ENCODE measurements around the gene GPX8. TPM values are rescaled to one million over a fixed set of nuclear protein-coding genes. Genes with fewer than 3 reads are reported as not detected.

GPX8 gene
- total RNA-seq, result 38.3 TPM

GRCh38 chr5:55159763-55160492 lies at the start of gene GPX8:
Gene GPX8, plus strand, starts transcription at chr5:55160171. Its CDS starts 22 bp downstream, at chr5:55160193.

GRCh38 chr5:55172937-55173686 lies 13.1 kb downstream of the GPX8 start, which contains the start of gene CDC20B:
Gene CDC20B, minus strand, starts transcription at chr5:55173177. Its CDS starts 177 bp downstream, at chr5:55173000.

Small RNAs within 50 kb of the gene (small RNA-seq; reads per million reads assigned to genes)
- 0.49 reads per million, percentile 60 among the genes with 10 or more reads in this experiment for gene MIR449A (ENCODE audit: low replicate concordance)
- gene MIR449B (ENCODE audit: low replicate concordance), result not detected
- 0.86 reads per million, percentile 79 among the genes with 10 or more reads in this experiment for gene MIR449C (ENCODE audit: low replicate concordance)

Other genes with a start within 250 kb of the GPX8 start
- 17.0 TPM for gene ESM1, start 174.6 kb upstream of the GPX8 start, total RNA-seq
- 0.18 TPM for gene GZMK, start 135.9 kb upstream of the GPX8 start, total RNA-seq
- gene GZMA, start 57.5 kb upstream of the GPX8 start, total RNA-seq, result 1.8 TPM
- gene CDC20B, start 13.0 kb downstream of the GPX8 start, total RNA-seq, result 0.29 TPM
- 0.18 TPM for gene MCIDAS, start 67.1 kb downstream of the GPX8 start, total RNA-seq
- gene CCNO, start 73.4 kb downstream of the GPX8 start, total RNA-seq, result 5.3 TPM
- 34.0 TPM for gene DHX29, start 147.5 kb downstream of the GPX8 start, total RNA-seq
- 47.1 TPM for gene MTREX, start 147.8 kb downstream of the GPX8 start, total RNA-seq